ENCODE measurements around the gene SLC1A1. TPM values are rescaled to one million over a fixed set of nuclear protein-coding genes. Genes with fewer than 3 reads are reported as not detected.

SLC1A1 gene
- total and polyA plus RNA-seq, 2 experiments from 2014 or later = 34.6 to 47.6 TPM

- in situ Hi-C loops (cut with MboI) = no loop called here
- Histone ChIP-seq H3K27ac (no peak overlapping the region), H3F3A (ENCODE audit: insufficient read depth) (0 out of 2 replicates have a peak, but pooled peaks cover 5% of the 10 kb centered on the region), H3K9ac (no peak overlapping the region), H2AFZ (no peak overlapping the region), H3K4me3 (no peak overlapping the region), H3K4me1 (ENCODE audit: insufficient read depth) (peaks cover 13% of the 10 kb centered on the region), H3K79me2 (ENCODE audit: insufficient read depth) (no peaks in the 10 kb centered on the region), H3K4me2 (ENCODE audit: unreplicated experiment) (no peak overlapping the region), H3K27me3 (replicated peaks; ENCODE audit: insufficient read depth) (no peaks in the 10 kb centered on the region), H4K20me1 (ENCODE audit: insufficient read depth) (no peaks in the 10 kb centered on the region), H3K9me2 (ENCODE audit: insufficient read depth) (no peaks in the 10 kb centered on the region), H3K9me3 (ENCODE audit: low read depth) (no peaks in the 10 kb centered on the region), H3K36me3 (ENCODE audit: low read depth) (no peaks in the 10 kb centered on the region)
- DNase-seq = no peak
- 45 to 71% methylated on average over 1 of the region's 1 CpG for WGBS, 2 experiments (ENCODE audit: low coverage in 1 of 2, low lambda C conversion rate in 2 of 2, missing lambda C conversion rate in 2 of 2)
- TF ChIP-seq EZH2phosphoT487 (IDR thresholded peaks at IDR 0.05; ENCODE audit: insufficient read depth, low read depth) = no peak
- TF ChIP-seq EZH2 (IDR thresholded peaks at IDR 0.05; ENCODE audit: insufficient read depth, poor library complexity, severe bottlenecking) = no peak
Observed at GRCh38 chr9:4537581-4537980, 47.3 kb downstream of the SLC1A1 start.

- Histone ChIP-seq H3K36me3 (ENCODE audit: low read depth) (no peaks in the 10 kb centered on the region), H4K20me1 (ENCODE audit: insufficient read depth) (no peaks in the 10 kb centered on the region), H3K4me3 (no peak overlapping the region), H3K9me3 (ENCODE audit: low read depth) (no peaks in the 10 kb centered on the region), H2AFZ (no peak overlapping the region), H3K27me3 (replicated peaks; ENCODE audit: insufficient read depth) (no peaks in the 10 kb centered on the region), H3K79me2 (ENCODE audit: insufficient read depth) (no peaks in the 10 kb centered on the region), H3K4me2 (ENCODE audit: unreplicated experiment) (no peak overlapping the region), H3K9ac (no peak overlapping the region), H3K9me2 (ENCODE audit: insufficient read depth) (no peaks in the 10 kb centered on the region), H3F3A (ENCODE audit: insufficient read depth) (0 out of 2 replicates have a peak, but pooled peaks cover 5% of the 10 kb centered on the region), H3K27ac (no peak overlapping the region), H3K4me1 (ENCODE audit: insufficient read depth) (peaks cover 17% of the 10 kb centered on the region)
- TF ChIP-seq EZH2 (IDR thresholded peaks at IDR 0.05; ENCODE audit: insufficient read depth, poor library complexity, severe bottlenecking) = no peak
- no peak for TF ChIP-seq EZH2phosphoT487 (IDR thresholded peaks at IDR 0.05; ENCODE audit: insufficient read depth, low read depth)
- in situ Hi-C loops (cut with MboI) = no loop called here
- 91 to 94% methylated on average over 2 of the region's 2 CpGs for WGBS, 2 experiments (ENCODE audit: low coverage in 1 of 2, low lambda C conversion rate in 2 of 2, missing lambda C conversion rate in 2 of 2)
- no peak for DNase-seq
Observed at GRCh38 chr9:4538107-4538506, 47.8 kb downstream of the SLC1A1 start.

- Histone ChIP-seq H3K4me2 (ENCODE audit: unreplicated experiment) (no peak overlapping the region), H3K79me2 (ENCODE audit: insufficient read depth) (no peaks in the 10 kb centered on the region), H2AFZ (no peak overlapping the region), H3K9me3 (ENCODE audit: low read depth) (no peaks in the 10 kb centered on the region), H4K20me1 (ENCODE audit: insufficient read depth) (no peaks in the 10 kb centered on the region), H3K4me1 (ENCODE audit: insufficient read depth) (peaks cover 17% of the 10 kb centered on the region), H3K27me3 (replicated peaks; ENCODE audit: insufficient read depth) (no peaks in the 10 kb centered on the region), H3K9ac (no peak overlapping the region), H3K9me2 (ENCODE audit: insufficient read depth) (no peaks in the 10 kb centered on the region), H3F3A (ENCODE audit: insufficient read depth) (0 out of 2 replicates have a peak, but pooled peaks cover 5% of the 10 kb centered on the region), H3K36me3 (ENCODE audit: low read depth) (no peaks in the 10 kb centered on the region), H3K4me3 (no peak overlapping the region), H3K27ac (no peak overlapping the region)
- WGBS, 2 experiments (ENCODE audit: low coverage in 1 of 2, low lambda C conversion rate in 2 of 2, missing lambda C conversion rate in 2 of 2) = 48 to 52% methylated on average over 4 of the region's 4 CpGs
- in situ Hi-C loops (cut with MboI) = no loop called here
- DNase-seq = no peak
- TF ChIP-seq EZH2phosphoT487 (IDR thresholded peaks at IDR 0.05; ENCODE audit: insufficient read depth, low read depth) (no peak), EZH2 (IDR thresholded peaks at IDR 0.05; ENCODE audit: insufficient read depth, poor library complexity, severe bottlenecking) (no peak)
Observed at GRCh38 chr9:4538621-4539020, 48.4 kb downstream of the SLC1A1 start.

GRCh38 chr9:4540425-4540824 is 50.2 kb downstream of the SLC1A1 start:
- H3K4me2 ChIP-seq (ENCODE audit: unreplicated experiment) = no peak overlapping the region
- H3K4me1 ChIP-seq (ENCODE audit: insufficient read depth) = peaks cover 17% of the 10 kb centered on the region
- H3K9me3 ChIP-seq (ENCODE audit: low read depth) = no peaks in the 10 kb centered on the region
- no peaks in the 10 kb centered on the region for H3K27me3 ChIP-seq (replicated peaks; ENCODE audit: insufficient read depth)
- H3K4me3 ChIP-seq = no peak overlapping the region
- 0 out of 2 replicates have a peak, but pooled peaks cover 5% of the 10 kb centered on the region for H3F3A ChIP-seq (ENCODE audit: insufficient read depth)
- no peak overlapping the region for H3K27ac ChIP-seq
- no peaks in the 10 kb centered on the region for H3K9me2 ChIP-seq (ENCODE audit: insufficient read depth)
- H4K20me1 ChIP-seq (ENCODE audit: insufficient read depth) = no peaks in the 10 kb centered on the region
- H3K79me2 ChIP-seq (ENCODE audit: insufficient read depth) = no peaks in the 10 kb centered on the region
- in situ Hi-C loops (cut with MboI) = no loop called here
- 73 to 75% methylated on average over 8 of the region's 8 CpGs for WGBS, 2 experiments (ENCODE audit: low coverage in 1 of 2, low lambda C conversion rate in 2 of 2, missing lambda C conversion rate in 2 of 2)
- no peak for DNase-seq
- H3K9ac ChIP-seq = no peak overlapping the region
- H3K36me3 ChIP-seq (ENCODE audit: low read depth) = no peaks in the 10 kb centered on the region
- H2AFZ ChIP-seq = no peak overlapping the region
- TF ChIP-seq EZH2phosphoT487 (IDR thresholded peaks at IDR 0.05; ENCODE audit: insufficient read depth, low read depth) = no peak
- no peak for TF ChIP-seq EZH2 (IDR thresholded peaks at IDR 0.05; ENCODE audit: insufficient read depth, poor library complexity, severe bottlenecking)

GRCh38 chr9:4541281-4541680 is 51.0 kb downstream of the SLC1A1 start:
- Histone ChIP-seq H3K9me2 (ENCODE audit: insufficient read depth) (no peaks in the 10 kb centered on the region), H3K4me3 (no peak overlapping the region), H3K36me3 (ENCODE audit: low read depth) (no peaks in the 10 kb centered on the region), H3K9ac (no peak overlapping the region), H3K9me3 (ENCODE audit: low read depth) (no peaks in the 10 kb centered on the region), H2AFZ (no peak overlapping the region), H3K27me3 (replicated peaks; ENCODE audit: insufficient read depth) (no peaks in the 10 kb centered on the region), H3K4me1 (ENCODE audit: insufficient read depth) (peaks cover 17% of the 10 kb centered on the region), H4K20me1 (ENCODE audit: insufficient read depth) (no peaks in the 10 kb centered on the region), H3K4me2 (ENCODE audit: unreplicated experiment) (no peak overlapping the region), H3K79me2 (ENCODE audit: insufficient read depth) (no peaks in the 10 kb centered on the region), H3K27ac (no peak overlapping the region), H3F3A (ENCODE audit: insufficient read depth) (0 out of 2 replicates have a peak, but pooled peaks cover 5% of the 10 kb centered on the region)
- in situ Hi-C loops (cut with MboI) = no loop called here
- TF ChIP-seq EZH2 (IDR thresholded peaks at IDR 0.05; ENCODE audit: insufficient read depth, poor library complexity, severe bottlenecking) (no peak), EZH2phosphoT487 (IDR thresholded peaks at IDR 0.05; ENCODE audit: insufficient read depth, low read depth) (no peak)
- DNase-seq = no peak
- 54 to 63% methylated on average over 3 of the region's 3 CpGs for WGBS, 2 experiments (ENCODE audit: low coverage in 1 of 2, low lambda C conversion rate in 2 of 2, missing lambda C conversion rate in 2 of 2)

Data from GM23248 (cell line).